Right ventricle myocardium inferior (tissue), 1 donor: ENCODE results near the gene RAMP1. TPM values are rescaled to one million over a fixed set of nuclear protein-coding genes. Genes with fewer than 3 reads are reported as not detected.
A peak's percentile ranks its signal among the peaks of the same experiment; 100 is the strongest.

Experiments used
- ATAC-seq: fragments of 200-7000 bp; cut with Tn5 transposase; one replicate; pipeline ENCODE4 v1.9.1; 2020; ENCODE audit warnings: mild to moderate bottlenecking, moderate library complexity
- DNase-seq: peaks from one replicate; pipeline ENCODE4 v3.0.0; 2021; ENCODE audit errors: missing footprints
- intact Hi-C: fragments of 100-400 bp; cut with DNase I; formaldehyde crosslinking; loops from one replicate; pipeline ENCODE4 v1.11.0; 2022
- total RNA-seq: library from RNA; stranded (reverse); fragmentation: NEBNext Ultra II Directional; extraction: Animal tissue kit (Norgen Biotek cat#: 25700); gene quantifications from one replicate; pipeline ENCODE4 v1.2.1, GENCODE V29; 2021
- donor health status: DM: no; HTN: yes; CAD: no; lungs with severe emphysema.

RAMP1 gene
- total RNA-seq, 1 donor from 2014 or later = 139 TPM

DNA sequence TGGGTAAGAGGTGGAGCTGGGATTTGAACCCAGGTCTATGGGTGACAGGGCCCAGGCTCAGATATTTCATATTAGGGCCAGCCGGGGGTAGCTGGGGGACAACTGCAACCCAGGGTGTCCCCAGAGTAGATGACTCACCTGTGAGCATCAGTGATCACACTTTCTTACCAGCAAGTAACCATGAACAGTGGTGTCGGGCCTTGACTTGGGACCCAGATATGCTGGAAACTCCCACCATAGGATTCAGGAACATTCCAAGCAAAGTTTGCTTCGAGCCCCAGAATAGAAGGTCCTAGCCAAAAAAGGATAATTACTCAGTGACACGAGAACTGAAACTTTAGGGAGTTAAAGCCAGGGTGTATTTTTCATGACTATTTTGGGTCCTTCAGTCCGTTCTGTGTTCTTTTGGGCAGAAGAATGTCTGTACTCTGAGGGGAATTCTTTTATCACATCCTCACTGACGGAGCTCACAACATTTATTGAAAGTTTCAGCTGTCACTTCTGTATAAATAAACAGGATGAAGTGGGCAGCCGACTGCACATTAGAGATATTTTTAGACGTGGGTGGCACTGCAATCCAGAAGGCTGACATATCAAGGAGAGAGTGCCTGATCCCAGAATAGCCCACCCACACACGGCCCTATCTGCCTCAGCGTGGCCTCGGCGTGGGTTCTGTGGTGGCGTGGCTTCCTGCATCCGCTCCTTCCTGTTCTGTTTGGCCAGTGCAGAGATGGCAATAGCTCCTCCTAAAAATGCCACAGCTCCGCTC is 45.6 kb downstream of the RAMP1 start:
- DNase-seq = no peak
- intact Hi-C loops = loop anchor here (2.0 kb wide), 1 partner anchor 46 kb away; the partner anchor contains the start of gene RAMP1
- peak; percentile 90 for ATAC-seq

DNA sequence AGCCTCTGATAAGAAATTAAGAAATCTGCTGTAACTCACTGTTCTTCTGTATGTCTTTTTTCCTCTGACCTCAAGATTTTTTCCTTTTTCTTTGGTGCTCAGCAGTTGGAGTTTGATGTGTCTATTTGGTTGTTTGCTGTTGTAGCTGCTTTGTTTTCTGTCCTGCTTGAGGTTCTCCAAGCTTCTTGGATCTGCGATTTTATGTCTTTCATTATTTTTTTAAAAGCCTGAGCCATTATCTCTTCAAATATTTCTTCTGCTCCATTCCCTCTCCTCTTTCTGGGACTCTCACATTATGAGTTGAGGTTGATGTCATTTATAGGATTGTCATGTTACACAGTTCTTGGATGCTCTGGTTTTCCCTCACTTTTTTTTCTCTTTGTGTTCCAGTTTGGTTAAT is 47.7 kb downstream of the RAMP1 start:
- ATAC-seq (no peak), DNase-seq (no peak)
- intact Hi-C loops = no loop called here

DNA sequence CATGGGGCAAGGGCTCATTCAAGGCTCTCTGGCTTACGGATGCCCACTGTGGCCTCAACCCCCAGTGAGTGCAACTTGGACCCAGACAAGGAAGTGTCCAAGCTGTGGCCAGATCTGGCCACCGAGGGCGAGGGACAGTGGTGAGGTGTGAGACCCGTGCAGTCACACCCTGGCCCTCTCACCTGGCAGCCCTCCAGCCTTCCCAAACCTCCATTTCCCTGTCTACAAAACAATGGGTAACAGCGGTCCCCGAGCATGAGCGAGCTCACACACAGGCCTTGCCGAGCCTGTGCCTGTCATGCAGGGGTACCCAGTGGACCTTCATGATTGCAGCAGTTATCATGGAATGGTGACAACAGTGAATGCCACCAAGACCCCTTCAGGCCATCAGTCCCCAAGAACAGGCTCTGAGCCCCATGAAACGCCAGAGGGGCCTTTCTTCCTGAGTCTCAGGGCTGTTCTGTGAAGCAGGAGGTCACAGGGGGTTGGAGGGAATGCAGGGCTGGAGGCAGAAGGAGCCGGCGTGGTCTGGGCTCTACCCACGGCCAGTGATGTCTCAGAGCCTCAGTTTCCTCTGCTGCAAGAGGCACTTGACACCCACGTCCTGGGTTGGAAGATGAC is 49.8 kb downstream of the RAMP1 start:
- DNase-seq (no peak), ATAC-seq (no peak)
- intact Hi-C loops = no loop called here

DNA sequence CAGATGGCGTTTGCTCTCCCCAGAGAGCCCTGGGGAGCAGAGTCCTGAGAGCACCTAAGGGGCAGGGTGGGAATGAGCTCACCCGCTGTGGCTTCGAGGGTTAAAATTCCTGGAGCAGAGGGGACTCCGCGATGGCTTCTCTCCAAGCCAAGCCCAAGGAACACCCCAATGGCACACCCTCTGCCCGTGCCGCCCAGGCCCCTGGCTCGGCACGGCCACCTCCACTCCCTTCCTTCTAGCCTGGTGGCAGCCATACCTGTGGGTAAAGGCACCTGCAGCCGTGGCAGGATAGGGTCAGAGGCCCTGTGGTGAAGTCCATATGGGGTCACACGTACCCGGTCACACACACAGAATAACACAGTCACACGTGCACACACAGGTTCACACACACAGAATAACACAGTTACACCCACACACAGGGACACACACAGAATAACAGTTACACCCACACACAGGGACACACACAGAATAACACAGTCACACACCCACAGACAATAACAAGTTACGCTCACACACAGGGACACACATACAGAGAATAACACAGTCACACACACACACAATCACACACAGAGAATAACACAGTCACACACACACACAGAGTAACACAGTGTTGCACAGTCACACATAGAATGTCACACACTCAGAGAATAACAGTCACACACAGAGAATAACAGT is 50.5 kb downstream of the RAMP1 start:
- DNase-seq = no peak
- intact Hi-C loops = no loop called here
- no peak for ATAC-seq

DNA sequence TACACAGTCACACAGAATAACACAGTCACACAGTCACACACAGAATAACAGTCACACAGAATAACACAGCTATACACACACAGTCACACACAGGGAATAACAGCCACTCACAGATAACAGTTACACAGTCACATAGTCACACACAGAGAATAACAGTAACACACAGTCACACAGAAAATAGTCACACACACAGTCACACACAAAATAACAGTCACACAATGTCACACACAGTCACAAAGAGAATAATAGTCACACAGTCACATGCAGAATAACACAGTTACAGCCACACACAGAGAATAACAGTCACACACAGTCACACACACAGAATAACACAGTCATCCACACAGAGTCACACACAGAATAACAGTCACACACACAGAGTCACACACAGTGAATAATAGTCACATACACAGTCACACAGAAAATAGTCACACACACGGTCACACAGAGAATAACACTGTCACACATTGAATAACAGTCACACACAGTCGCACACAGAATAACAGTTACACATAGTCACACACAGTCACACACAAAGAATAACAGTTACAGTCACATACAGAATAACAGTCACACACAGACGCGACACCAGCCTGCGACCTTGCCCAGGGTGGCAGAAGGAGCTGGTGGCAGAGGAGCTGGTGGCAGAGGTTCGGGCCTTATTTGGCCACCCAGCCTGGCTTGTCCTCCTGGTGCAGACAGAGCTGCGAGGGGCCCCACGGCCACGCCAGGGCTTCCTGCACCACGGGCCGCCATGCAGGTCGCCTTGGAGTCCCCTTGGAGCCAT is 51.3 kb downstream of the RAMP1 start:
- DNase-seq (no peak), ATAC-seq (no peak)
- intact Hi-C loops = no loop called here

DNA sequence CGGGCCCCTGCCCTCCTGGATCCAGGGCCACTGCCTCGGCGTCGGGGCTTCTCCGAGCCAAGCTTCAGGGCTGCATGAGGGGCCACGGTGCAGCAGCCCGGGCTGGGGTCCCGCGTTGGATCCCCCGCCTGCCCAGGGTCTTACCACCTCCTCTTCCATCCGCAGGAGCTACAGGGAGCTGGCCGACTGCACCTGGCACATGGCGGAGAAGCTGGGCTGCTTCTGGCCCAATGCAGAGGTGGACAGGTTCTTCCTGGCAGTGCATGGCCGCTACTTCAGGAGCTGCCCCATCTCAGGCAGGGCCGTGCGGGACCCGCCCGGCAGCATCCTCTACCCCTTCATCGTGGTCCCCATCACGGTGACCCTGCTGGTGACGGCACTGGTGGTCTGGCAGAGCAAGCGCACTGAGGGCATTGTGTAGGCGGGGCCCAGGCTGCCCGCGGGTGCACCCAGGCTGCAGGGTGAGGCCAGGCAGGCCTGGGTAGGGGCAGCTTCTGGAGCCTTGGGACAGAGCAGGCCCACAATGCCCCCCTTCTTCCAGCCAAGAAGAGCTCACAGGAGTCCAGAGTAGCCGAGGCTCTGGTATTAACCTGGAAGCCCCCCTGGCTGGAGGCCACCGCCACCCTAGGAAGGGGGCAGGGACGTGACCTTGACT is 52.1 kb downstream of the RAMP1 start:
- intact Hi-C loops = no loop called here
- ATAC-seq (peak; percentile 20), DNase-seq (no peak)

DNA sequence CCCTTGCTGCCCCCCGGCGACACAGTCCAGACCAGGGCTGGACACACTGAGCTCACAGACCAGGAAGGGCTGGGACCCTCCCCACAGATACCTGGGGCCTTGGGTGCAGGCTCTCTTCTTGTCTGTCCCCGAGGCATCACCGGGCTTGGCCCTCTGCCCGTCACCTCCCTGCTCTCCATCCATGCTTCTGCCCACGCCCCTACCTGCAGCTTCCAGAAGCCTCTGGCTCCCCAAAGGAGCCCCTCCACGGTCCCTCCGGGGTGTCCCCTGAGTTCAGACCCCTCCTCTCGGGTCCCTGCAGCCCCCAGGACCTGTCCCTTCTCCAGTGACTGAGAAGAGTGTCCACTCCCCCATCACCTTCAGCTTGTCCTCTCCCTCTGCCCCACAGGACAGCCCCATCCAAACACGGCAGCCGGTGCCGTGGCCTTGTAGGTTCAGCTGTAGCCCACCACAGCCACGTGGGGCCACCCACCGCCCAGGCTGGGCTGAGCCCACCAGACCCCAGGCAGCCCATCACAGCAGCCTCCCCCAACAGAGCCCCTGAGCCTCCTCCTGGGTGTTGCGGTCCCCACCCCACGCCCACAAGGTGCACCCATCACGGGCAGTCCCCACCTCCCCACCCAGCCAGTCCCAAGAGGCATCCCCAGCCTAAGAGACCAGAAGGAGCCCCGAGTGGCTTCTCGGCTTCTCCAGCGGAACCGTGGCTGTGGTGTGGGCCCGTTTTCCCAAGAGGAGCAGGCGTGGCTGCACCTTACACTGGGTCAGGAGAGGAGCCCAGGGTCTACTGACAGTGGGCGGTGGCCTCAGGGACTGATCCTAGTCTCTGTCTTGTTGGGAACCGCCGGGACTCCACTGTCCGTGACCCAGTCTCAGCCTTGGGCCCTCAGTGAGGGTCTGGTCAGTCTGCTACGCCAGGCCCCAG is 53.1 kb downstream of the RAMP1 start:
- ATAC-seq (no peak), DNase-seq (no peak)
- intact Hi-C loops = no loop called here

DNA sequence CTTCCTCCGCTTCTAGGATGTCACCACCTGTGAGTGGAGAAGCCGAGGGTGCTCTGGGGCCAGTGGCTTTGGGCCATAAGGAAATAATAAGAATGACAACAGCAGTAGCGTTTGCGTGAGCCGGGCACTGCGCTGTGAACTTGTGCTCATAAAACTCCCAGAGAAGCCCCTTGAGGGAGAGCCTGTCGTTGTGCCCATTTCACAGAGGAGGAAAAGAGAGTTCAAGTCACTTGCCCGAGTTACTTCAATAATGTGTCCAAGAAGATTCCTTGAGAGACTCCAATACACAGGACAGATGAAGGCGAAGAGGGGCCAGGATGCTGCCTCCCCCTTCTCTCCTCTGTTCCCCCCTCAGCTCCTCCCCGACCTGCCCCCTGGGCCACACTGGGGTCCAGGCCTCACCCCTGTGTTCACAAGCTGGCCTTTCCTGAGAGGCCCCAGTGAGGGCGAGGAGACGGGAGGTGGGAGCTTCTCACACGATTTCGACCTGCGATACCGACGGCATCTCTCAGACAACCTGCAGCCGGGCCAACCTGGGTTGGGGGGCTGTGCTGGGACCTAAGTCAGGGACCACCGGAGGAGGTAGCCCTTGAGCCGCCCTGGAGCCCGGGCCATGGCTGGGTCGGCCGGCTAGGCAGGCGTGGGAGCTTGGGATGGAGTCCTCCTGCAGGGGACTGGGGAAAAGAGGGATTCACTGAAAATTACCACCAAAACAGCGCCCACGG is 53.9 kb downstream of the RAMP1 start:
- ATAC-seq (no peak), DNase-seq (no peak)
- intact Hi-C loops = no loop called here

DNA sequence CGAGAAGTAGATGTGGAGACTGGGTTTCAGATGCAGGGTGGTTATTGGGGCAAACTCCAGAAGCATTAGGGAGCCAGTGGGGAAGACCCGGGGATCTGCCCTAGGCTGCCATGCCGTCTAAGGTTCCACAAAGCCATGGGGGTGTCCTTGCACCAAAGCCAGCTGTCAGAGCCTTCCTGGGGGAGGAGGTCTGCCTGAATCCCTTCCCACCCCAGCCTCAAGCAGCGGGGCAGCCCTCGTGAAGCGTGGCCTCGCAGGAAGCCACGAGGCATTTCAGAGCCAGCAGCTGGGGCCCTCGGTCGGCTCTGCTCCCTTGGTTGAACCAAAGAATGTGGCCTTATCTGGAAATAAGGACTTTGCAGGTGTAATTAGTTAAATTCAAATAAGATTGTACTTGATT is 56.2 kb downstream of the RAMP1 start:
- DNase-seq (no peak), ATAC-seq (no peak)
- intact Hi-C loops = no loop called here

DNA sequence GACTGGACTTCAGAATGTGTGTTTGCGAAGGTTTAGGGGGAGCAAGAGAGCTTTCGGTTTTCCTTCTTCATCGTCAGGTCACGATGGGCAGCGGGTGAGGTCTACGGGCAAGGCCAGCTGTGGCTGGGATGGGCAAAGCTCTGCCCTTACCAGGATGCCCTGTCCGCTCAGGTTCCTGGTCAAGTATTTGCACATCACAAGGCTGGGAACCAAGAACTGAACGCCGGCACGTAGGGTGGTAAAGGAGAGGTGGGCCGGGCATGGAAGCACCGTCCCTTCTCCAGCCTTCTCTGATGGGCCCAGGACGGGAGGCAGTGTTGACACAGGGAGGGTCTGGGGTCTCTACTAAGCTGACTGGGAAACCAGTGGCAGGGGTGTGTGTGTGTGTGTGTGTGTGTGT is 56.9 kb downstream of the RAMP1 start:
- DNase-seq = no peak
- intact Hi-C loops = no loop called here
- ATAC-seq = no peak

DNA sequence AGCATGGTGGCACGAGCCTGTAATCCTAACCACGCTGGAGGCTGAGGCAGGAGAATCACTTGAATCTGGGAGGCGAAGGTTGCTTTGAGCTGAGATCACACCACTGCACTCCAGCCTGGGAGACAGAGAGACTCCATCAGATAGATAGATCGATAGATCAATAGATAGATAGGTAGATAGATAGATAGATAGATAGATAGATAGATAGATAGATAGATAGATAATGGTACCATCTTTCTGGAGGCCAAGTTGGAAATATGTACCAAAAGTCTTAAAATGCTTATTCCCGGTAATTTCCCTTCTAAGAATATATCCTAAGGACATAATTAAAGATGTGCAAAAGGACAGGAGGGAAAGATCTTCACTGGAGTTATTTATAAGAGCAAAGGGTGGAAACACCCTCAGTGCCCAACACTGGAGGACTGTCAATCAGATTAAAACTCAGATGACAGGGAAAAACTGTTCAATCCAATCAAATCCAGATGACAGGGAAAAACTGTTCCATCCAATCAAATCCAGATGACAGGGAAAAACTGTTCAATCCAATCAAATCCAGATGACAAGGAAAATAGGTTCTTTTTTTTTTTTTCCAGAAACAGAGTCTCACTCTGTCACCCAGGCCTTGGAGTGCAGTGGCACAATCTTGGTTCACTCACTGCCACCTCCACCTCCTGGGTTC is 58.4 kb downstream of the RAMP1 start:
- intact Hi-C loops = no loop called here
- DNase-seq (no peak), ATAC-seq (no peak)

DNA sequence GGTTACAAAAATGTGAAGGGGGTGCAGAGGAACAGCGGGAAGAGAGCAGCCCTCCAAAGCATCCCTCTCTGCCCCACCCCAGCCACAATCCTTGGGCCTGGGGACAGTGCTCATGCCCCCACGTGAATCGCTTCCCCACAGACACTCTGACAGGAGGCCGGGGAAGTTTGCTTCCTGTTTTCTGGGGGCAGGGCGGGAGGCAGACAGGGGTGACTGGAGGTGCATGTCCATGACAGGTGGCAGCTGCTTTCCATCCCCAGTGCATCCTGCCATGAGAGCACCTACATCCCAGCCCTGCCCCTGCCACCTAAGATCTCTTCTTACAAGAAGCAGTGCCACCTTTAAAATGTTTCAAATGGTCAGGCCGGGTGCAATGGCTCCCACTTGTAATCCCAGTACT is 60.2 kb downstream of the RAMP1 start:
- no peak for DNase-seq
- ATAC-seq = no peak

DNA sequence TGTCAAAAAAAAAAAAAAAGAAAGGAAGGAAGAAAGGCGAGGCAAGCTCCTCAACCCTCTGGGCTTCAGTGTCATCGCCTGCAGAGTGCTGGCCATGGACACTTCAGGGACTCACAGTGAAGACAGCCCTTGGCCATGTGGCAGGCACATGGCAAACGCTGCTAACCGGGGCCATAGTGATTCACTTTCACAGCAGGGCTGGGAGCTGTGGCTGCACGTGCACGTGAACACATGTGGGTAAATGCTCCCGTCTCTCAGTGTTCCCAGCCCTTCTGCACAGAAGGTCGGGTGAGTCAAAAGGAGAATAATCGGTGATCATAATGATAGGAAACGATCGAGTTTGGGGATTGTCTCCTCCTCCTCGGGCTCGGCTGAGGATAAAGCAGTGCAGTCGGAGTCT is 61.2 kb downstream of the RAMP1 start:
- no peak for DNase-seq
- intact Hi-C loops = loop anchor here (5.0 kb wide), 1 partner anchor 47 kb away; the partner anchor contains the start of gene UBE2F
- ATAC-seq = no peak

More for the DNA sequence above, 60.2 kb downstream of the RAMP1 start:
- intact Hi-C loops = no loop called here

DNA sequence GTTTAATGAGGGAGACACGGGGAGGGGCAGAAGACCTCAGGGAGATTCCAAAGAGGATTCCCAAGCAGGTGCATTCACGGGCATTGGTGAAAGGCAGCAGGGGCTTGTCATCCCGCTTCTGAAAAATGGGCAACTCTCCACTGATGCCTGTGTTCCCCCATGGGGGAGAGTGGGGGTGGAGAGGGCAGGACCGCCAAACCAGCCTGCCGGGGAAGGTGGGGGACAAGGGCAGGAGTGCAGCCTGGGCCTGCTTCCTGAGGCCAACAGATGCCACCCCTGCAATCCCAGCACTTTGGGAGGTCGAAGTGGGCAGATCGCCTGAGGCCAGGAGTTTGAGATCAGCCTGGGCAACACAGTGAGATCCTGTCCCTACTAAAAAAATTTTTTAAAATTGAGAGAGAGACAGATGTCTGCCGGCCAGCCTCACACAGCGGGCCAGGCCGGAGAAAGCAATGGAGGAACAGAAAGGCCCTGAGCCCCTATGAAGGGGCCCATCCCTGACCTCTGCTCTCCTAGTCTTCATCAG is 62.6 kb downstream of the RAMP1 start:
- DNase-seq (no peak), ATAC-seq (no peak)
- intact Hi-C loops = loop anchor here (5.0 kb wide), 1 partner anchor 45 kb away; the partner anchor contains the start of gene UBE2F

DNA sequence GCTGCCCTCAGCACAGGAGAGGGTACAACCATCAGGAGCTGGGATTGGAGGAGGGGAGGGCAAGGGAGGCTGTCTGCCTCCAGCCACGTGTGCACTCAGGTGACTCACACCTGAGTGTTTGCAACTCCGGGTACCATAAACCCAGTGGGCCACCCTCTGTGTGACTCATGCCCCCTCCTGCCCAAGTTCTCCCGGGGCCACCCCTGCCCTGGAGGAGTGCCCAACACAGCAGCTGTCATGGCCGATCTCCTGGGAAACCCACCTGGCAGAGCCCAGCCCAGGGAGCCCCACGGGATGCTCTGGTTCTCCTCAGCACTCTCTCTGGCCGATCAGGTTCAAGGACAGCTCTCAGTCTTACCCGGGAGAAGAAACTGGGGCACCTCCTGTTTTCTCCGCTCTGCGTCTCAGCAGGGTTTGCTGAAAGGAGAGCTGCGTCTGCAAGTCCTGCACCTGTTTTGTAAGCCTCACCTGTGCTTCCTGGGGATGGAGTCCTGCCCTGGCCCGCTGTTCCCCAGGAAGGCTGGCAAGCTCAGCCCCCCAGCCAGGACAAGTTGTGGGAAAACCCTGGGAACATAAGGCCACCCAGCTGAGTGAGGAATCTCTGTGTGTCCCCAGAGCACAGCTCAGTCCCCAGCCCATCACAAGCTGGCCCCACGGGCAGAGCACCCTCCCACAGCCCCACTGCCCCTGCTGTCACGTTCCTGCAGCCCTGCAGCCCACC is 63.4 kb downstream of the RAMP1 start:
- DNase-seq (no peak), ATAC-seq (no peak)
- intact Hi-C loops = loop anchor here (5.0 kb wide), 1 partner anchor 44 kb away; the partner anchor contains the start of gene UBE2F
